Measurements from ENCODE around the gene PCDHGC5.

DNA sequence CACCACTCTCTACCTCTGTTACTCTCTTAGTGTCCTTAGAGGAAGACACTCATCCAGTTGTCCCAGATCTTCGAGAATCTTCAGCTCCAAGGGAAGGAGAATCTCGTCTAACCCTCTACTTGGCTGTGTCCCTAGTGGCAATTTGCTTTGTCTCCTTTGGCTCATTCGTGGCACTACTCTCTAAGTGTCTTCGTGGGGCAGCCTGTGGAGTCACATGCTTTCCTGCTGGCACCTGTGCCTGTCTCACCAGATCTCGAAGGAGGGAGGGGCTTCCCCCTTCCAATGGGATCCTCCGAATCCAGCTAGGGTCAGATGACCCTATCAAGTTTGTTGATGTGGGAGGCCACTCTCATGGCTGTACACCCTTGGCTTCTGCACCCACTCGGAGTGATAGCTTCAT, 1.8 kb upstream of the PCDHGC5 start:
- no peak for TF ChIP-seq POLR2A (IDR thresholded peaks at IDR 0.05; ENCODE audit: low read depth, low read length)
- TF ChIP-seq TAF1 (IDR thresholded peaks at IDR 0.05; ENCODE audit: borderline replicate concordance, low read depth, low read length), result no peak
- TF ChIP-seq POLR2AphosphoS5 (IDR thresholded peaks at IDR 0.05; ENCODE audit: low read depth, low read length), result no peak
